PFSK-1 (cell line): ENCODE data around the gene SUCLG2.

Source experiments
- FOXP2 ChIP-seq: optimal IDR thresholded peaks from 2 replicates; pipeline ENCODE3; 2011; ENCODE audit warnings: borderline replicate concordance, control low read depth, inconsistent platforms; ENCODE audit not compliant: insufficient read depth; ENCODE audit errors: extremely low read length, extremely low read depth
- POLR2AphosphoS5 ChIP-seq: IDR thresholded peaks from 2 replicates; pipeline ENCODE4 v1.6.1; 2012; ENCODE audit warnings: low read depth, mild to moderate bottlenecking, control low read depth, low read length, moderate library complexity
- SIN3A ChIP-seq: IDR thresholded peaks from 2 replicates; pipeline ENCODE4 v1.6.1; 2012; ENCODE audit warnings: mild to moderate bottlenecking, low read length, moderate library complexity, borderline replicate concordance; ENCODE audit not compliant: insufficient read depth
- TAF1 ChIP-seq: IDR thresholded peaks from 2 replicates; pipeline ENCODE4 v1.6.1; 2012; ENCODE audit warnings: low read length, control low read depth, borderline replicate concordance; ENCODE audit not compliant: insufficient read depth
- TF ChIP-seq, protein P1 (sequence below), 2 experiments: IDR thresholded peaks; 2 replicates each; pipeline versions ENCODE4 v1.6.1 to v1.8.0; 2011 to 2012; ENCODE audit warnings: low read depth in 2 of 2, low read length in 2 of 2, control low read depth in 1 of 2, inconsistent platforms in 1 of 2, mild to moderate bottlenecking in 1 of 2, moderate library complexity in 1 of 2; ENCODE audit not compliant: insufficient read depth in 1 of 2

Gene SUCLG2

DNA sequence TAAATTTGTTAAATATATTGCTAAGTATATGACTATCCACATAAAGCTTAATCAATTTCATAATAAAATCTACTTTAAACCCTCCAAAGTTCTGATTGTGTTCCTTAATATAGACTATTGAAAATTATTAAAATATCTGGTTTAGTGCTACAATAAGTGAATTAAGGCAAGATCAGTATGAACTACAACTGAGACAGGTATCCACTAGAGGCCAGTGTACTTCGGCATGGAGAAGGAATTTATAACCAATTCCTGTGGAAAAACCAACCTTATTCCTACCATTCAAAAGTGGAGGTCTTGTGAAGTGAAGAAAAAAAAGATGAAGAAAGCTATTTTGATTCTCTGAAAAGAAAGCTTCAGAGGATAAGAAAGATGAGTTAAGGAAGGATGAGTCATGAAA is 237.7 kb downstream of the SUCLG2 start:
- TF ChIP-seq, protein P1, sequence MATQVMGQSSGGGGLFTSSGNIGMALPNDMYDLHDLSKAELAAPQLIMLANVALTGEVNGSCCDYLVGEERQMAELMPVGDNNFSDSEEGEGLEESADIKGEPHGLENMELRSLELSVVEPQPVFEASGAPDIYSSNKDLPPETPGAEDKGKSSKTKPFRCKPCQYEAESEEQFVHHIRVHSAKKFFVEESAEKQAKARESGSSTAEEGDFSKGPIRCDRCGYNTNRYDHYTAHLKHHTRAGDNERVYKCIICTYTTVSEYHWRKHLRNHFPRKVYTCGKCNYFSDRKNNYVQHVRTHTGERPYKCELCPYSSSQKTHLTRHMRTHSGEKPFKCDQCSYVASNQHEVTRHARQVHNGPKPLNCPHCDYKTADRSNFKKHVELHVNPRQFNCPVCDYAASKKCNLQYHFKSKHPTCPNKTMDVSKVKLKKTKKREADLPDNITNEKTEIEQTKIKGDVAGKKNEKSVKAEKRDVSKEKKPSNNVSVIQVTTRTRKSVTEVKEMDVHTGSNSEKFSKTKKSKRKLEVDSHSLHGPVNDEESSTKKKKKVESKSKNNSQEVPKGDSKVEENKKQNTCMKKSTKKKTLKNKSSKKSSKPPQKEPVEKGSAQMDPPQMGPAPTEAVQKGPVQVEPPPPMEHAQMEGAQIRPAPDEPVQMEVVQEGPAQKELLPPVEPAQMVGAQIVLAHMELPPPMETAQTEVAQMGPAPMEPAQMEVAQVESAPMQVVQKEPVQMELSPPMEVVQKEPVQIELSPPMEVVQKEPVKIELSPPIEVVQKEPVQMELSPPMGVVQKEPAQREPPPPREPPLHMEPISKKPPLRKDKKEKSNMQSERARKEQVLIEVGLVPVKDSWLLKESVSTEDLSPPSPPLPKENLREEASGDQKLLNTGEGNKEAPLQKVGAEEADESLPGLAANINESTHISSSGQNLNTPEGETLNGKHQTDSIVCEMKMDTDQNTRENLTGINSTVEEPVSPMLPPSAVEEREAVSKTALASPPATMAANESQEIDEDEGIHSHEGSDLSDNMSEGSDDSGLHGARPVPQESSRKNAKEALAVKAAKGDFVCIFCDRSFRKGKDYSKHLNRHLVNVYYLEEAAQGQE (IDR thresholded peaks at IDR 0.05; ENCODE audit: insufficient read depth in 1 of 2, low read depth in 2 of 2, low read length in 2 of 2), result no peak
- TF ChIP-seq TAF1 (no peak), POLR2AphosphoS5 (no peak), SIN3A (no peak)

DNA sequence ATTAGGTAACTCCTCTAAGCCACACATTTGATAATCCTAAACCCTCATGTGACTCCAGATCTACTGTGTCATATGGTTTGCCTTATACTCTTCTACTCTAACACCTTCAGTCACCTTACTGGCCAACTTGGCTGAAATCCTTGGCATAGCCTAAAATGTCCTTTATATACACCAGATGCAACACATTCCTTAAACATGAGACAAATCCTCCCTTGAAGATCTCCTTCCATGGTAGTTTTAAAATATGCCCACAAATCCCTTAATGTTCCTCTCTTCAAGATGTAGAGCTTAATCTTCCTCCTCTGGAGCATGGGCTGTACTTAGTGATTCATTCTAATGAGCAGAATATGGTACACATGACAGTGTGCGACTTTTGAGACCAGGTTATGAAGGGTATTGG is 238.9 kb downstream of the SUCLG2 start:
- TF ChIP-seq, protein P1 (IDR thresholded peaks at IDR 0.05; ENCODE audit: insufficient read depth in 1 of 2, low read depth in 2 of 2, low read length in 2 of 2), result no peak
- TF ChIP-seq POLR2AphosphoS5 (no peak), FOXP2 (no peak), SIN3A (no peak), TAF1 (no peak)

- TF ChIP-seq FOXP2 (no peak), SIN3A (no peak), TAF1 (no peak), POLR2AphosphoS5 (no peak)
- TF ChIP-seq, protein P1 (IDR thresholded peaks at IDR 0.05; ENCODE audit: insufficient read depth in 1 of 2, low read depth in 2 of 2, low read length in 2 of 2), result no peak
These were observed 239.7 kb downstream of the SUCLG2 start for GRCh38 chr3:67414740-67415139.

- TF ChIP-seq SIN3A (no peak), TAF1 (no peak), FOXP2 (no peak), POLR2AphosphoS5 (no peak)
- TF ChIP-seq, protein P1 (IDR thresholded peaks at IDR 0.05; ENCODE audit: insufficient read depth in 1 of 2, low read depth in 2 of 2, low read length in 2 of 2), result no peak
These were observed 249.2 kb downstream of the SUCLG2 start for GRCh38 chr3:67405193-67405592.

GRCh38 chr3:67402873-67403272 is 251.5 kb downstream of the SUCLG2 start:
- TF ChIP-seq SIN3A, result no peak
